Myometrial cell (primary cell): Measurements from ENCODE around the gene GPD1L. TPM values are rescaled to one million over a fixed set of nuclear protein-coding genes. Genes with fewer than 3 reads are reported as not detected.

ENCODE experiments used
- total RNA-seq: library from RNA; depleted of rRNA; stranded (reverse); fragments of >200 nt; gene quantifications from 2 replicates; pipeline ENCODE4 v1.2.3, GENCODE V29; 2015

Gene GPD1L
- 5.8 and 7.6 TPM in 2 replicates for total RNA-seq

GRCh38 chr3:32106132-32106928 lies at the start of gene GPD1L:
Gene GPD1L, plus strand, starts transcription at chr3:32106620. Its CDS starts 92 bp downstream, at chr3:32106712.

Other genes starting within 250 kb of the GPD1L start
- 8.6 and 23.6 TPM in 2 replicates for gene OSBPL10, start 125.4 kb upstream of the GPD1L start, total RNA-seq
- 0.29 and 0.53 TPM in 2 replicates for gene ZNF860, start 124.9 kb upstream of the GPD1L start, total RNA-seq
- 0.18 and 1.4 TPM in 2 replicates for gene CMTM8, start 132.1 kb downstream of the GPD1L start, total RNA-seq